HFF-Myc (cell line): ENCODE measurements around the gene WDR5.

ENCODE experiments used
- DNase-seq: peaks from one replicate; pipeline ENCODE4 v3.0.0-alpha.2; 2011; ENCODE audit warnings: low read depth; ENCODE audit errors: extremely low read depth
- H3K4me3 ChIP-seq: replicated peaks from 2 replicates; pipeline ENCODE4 v1.5.1; 2011; ENCODE audit warnings: low read depth, mild to moderate bottlenecking, control low read depth, low read length
- TF ChIP-seq, protein P1 (sequence below): IDR thresholded peaks from 2 replicates; pipeline ENCODE4 v1.5.1; 2012; ENCODE audit warnings: mild to moderate bottlenecking, low read depth, low read length, control low read depth; ENCODE audit errors: missing control alignments

The WDR5 gene

DNA sequence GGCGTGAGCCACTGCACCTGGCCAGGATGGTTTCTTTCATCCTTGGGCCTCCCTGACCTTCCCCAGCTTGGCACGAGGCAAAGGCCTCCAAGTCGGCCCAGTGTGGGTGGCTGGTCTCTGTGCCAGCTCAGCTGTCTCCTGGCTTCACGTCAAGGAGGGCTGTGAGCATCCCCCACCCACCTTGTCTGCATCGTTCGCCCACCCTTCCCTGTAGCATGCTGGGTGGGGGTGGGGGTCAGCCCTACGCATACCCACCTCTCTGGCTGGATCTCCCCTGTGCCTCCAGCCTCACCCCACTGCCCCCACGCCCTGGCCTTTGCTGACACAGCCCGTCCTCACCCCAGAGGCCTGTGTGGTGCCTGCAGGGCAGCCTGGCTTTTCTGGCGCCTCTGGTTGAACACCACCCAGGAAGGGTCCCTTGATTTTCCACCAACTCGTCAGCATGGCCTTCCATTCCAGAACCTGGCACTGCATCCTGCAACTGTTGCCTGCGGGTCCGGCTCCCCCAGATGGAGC lies 8.8 kb upstream of the WDR5 start:
- TF ChIP-seq, protein P1, sequence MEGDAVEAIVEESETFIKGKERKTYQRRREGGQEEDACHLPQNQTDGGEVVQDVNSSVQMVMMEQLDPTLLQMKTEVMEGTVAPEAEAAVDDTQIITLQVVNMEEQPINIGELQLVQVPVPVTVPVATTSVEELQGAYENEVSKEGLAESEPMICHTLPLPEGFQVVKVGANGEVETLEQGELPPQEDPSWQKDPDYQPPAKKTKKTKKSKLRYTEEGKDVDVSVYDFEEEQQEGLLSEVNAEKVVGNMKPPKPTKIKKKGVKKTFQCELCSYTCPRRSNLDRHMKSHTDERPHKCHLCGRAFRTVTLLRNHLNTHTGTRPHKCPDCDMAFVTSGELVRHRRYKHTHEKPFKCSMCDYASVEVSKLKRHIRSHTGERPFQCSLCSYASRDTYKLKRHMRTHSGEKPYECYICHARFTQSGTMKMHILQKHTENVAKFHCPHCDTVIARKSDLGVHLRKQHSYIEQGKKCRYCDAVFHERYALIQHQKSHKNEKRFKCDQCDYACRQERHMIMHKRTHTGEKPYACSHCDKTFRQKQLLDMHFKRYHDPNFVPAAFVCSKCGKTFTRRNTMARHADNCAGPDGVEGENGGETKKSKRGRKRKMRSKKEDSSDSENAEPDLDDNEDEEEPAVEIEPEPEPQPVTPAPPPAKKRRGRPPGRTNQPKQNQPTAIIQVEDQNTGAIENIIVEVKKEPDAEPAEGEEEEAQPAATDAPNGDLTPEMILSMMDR, result no peak
- DNase-seq, result no peak
- no peak overlapping the region for H3K4me3 ChIP-seq

DNA sequence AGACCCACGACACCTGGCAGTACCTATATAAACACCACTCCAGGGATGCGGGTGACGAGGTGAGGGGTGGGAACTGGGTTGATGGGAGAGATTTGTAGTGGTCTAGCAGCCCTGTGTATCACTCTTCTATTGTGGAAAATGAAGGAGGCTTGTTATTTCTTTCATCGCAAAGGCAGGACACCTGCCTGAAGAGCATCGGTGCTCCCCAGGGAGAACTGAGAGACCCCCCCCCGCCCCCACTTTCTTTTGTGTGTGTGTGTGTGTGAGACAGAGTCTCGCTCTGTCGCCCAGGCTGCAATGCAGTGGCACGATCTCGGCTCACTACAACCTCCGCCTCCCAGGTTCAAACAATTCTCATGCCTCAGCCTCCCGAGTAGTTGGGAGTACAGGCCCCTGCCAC lies 8.3 kb upstream of the WDR5 start:
- DNase-seq, result no peak
- H3K4me3 ChIP-seq, result no peak overlapping the region
- TF ChIP-seq, protein P1, result no peak

DNA sequence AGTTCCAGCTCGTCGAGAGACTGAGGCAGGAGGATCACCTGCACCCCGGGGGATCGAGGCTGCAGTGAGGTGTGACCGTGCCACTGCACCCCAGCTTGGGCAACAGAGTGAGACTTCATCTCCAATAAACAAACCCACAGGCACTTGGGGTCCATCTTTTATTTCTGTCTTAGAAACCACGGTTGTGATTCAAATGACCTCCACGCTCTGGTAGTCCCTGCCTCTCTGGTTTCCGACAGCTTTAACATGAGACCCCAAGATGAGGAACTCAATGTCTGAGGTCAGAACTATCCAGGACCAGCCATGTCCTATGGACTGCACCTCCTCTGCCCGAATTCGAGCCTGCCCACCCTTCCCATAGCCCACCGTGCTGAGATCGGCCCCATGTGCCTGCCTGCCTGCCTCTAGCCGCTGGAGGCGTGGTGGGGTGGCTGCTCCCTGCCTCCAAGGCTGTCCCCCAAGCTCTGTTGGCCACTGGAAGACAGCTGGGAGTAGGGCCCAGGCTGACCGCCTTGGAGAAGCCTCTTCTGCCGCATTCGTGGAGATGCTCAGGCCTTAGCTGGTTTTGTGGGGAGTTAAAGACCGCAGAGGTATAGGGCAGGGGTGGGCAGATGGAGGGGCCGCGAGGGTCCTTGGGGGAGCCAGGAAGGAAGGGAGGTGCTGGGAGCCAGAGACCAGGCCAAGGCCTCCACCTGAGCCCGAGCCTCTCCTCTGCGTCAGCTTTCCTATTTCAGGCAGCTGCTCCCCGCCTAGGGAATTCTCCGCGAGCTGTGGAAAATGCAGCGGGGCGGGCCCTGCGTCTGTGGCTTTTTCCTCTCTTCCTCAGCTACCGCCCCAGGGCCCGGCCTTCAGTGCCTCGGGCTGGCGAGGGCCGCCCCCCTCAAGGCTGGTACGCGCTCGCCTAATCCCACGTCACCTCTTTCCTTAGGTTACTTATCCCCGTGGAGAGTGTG lies 6.9 kb upstream of the WDR5 start:
- H3K4me3 ChIP-seq, result no peak overlapping the region
- TF ChIP-seq, protein P1, result no peak
- DNase-seq, result no peak

DNA sequence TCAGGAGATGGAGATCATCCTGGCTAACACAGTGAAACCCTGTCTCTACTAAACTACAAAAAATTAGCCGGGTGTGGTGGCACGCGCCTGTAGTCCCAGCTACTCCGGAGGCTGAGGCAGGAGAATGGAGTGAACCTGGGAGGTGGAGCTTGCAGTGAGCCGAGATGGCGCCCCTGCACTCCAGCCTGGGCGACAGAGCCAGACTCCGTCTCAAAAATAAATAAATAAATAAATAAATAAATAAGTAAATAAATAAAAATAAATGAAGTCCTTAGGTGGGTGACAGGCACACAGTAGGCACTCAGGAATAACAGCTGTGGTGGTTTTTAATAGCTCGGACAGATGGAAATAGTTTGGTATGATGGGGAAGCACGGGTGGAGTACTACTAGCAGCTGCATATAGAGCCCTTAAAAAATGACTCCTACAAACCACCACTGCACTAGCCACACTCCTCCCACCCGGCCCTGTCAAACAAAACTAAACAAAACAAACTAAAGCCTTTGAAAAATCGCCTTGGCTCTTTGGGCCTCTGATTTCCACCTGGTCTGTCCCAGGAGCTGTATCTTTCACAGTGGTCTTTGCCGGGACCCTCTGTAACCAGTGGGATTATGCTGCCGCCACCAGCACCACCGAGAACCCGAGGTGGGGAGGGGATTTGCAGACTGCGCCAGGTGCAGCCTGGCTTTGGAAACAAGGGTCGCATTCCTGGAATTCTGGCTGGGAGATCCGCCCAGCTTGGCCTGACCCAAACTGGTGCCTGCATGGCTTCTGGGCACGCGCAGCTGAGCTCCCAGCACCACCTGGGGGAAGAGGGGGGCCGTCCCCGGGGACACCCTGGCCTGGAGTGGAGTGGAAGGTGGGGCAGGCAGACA lies 5.1 kb upstream of the WDR5 start:
- no peak for DNase-seq
- TF ChIP-seq, protein P1, result no peak
- H3K4me3 ChIP-seq, result no peak overlapping the region

DNA sequence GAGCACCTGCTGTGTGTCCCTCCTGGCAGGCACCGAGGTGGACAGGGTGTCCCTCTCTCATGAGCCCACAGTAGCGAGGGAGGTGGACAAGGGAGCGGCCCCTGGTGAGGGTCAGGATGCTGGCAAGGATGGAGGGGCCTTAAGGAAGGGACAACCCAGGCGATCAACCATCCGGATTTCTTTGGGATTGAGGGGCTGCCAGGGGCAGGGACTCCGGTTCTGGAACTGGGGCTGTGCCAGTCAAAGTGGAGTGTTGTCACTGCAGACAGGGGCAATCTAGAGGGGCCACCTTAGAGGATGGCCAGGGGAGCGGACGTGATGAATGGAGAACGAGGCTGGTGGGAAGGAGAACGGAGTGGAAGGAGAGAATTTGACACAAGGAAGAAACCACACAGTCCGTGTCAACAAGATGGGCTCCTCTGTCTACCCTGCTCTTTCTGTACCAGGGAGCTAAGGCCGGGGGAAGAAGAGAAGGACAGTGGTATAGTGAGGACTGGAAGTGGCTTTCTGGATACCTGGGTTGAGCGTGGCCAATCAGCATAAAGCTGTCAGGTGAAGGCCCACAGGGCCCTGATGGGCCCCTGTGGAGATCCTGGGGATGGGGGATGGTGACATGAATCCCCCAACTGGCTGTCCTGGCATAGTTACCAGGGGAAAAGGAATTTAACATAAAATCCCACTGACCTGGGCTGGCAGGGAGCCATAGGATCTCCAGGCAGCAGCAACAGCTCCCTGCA lies 4.2 kb upstream of the WDR5 start:
- TF ChIP-seq, protein P1, result no peak
- no peak for DNase-seq

DNA sequence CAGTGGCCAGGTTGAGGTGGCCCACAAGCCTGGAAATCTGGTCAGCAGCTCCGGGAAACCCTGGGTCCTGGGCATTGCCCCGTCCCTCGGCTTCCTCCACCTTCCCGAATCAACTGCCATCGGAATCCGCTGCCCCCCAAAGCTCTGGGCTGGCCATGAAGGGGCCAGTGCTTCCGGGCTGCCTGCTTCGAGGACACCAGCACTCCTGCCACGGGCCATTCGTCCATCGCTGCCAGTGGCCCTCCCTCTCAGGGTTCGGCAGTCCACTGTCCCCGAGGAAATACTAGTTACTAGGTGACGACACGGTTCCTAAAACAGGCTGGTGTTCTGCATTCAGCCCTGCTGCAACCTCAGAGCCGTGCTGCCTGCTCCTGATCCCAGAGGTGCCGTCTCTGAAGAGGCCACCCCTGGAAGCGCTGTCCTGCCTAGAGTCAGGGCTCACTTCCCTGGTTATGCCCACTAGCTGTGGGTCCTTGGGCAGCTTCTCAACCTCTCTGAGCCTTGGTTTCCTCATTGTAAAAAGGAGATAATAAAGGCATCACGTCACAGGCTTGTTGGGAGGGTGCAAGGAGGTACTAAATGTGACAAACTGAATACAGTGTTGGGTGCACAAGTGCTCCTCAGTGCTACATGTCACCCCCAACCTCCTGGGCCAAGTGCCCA lies 3.5 kb upstream of the WDR5 start:
- H3K4me3 ChIP-seq, result no peak overlapping the region
- no peak for DNase-seq
- TF ChIP-seq, protein P1, result no peak

More for the DNA sequence above, 4.2 kb upstream of the WDR5 start:
- H3K4me3 ChIP-seq, result no peak overlapping the region
